K562 (cell line): Measurements from ENCODE around the gene NFS1. TPM values are rescaled to one million over a fixed set of nuclear protein-coding genes. Genes with fewer than 3 reads are reported as not detected.

Experiments used
- ARHGAP35 ChIP-seq: fragments of 450-650 bp; IDR thresholded peaks from 2 replicates; pipeline ENCODE4 v1.6.1; 2018; ENCODE audit not compliant: partially characterized antibody
- BMI1 ChIP-seq: fragments of 150-350 bp; IDR thresholded peaks from 2 replicates; pipeline ENCODE4 v1.6.1; 2014; ENCODE audit warnings: low read length
- BRF1 ChIP-seq: IDR thresholded peaks from 3 replicates; pipeline ENCODE4 v1.6.1; 2011; ENCODE audit warnings: borderline replicate concordance, mild to moderate bottlenecking; ENCODE audit not compliant: insufficient read length; ENCODE audit errors: extremely low read depth
- CHD4 ChIP-seq: fragments of 200-600 bp; sonication (generic); IDR thresholded peaks from 3 replicates; pipeline ENCODE4 v1.6.1; 2012; ENCODE audit warnings: low read depth, mild to moderate bottlenecking, mixed read lengths, low read length, inconsistent platforms; ENCODE audit not compliant: insufficient read depth, insufficient replicate concordance, poor library complexity, severe bottlenecking
- CLOCK ChIP-seq: fragments of 250-450 bp; sonication (Bioruptor Pico); IDR thresholded peaks from 2 replicates; pipeline ENCODE4 v1.4.0; 2020; ENCODE audit warnings: mild to moderate bottlenecking, moderate library complexity, borderline replicate concordance
- NCOA6 ChIP-seq: fragments of 450-650 bp; IDR thresholded peaks from 2 replicates; pipeline ENCODE4 v1.6.1; 2017; ENCODE audit warnings: mild to moderate bottlenecking
- NFXL1 ChIP-seq: fragments of 450-650 bp; formaldehyde crosslinking; IDR thresholded peaks from 2 replicates; pipeline ENCODE4 v1.4.0; 2021; ENCODE audit warnings: mild to moderate bottlenecking
- POLR3A ChIP-seq: IDR thresholded peaks from 2 replicates; pipeline ENCODE4 v1.6.1; 2011; ENCODE audit warnings: borderline replicate concordance, mild to moderate bottlenecking, moderate library complexity; ENCODE audit not compliant: insufficient read length, insufficient read depth; ENCODE audit errors: extremely low read depth
- ZBTB40 ChIP-seq, 2 experiments: fragments of 450-650 bp in 1 of 2; sonication (generic) in 1 of 2; formaldehyde crosslinking in 1 of 2; IDR thresholded peaks; 2 replicates each; pipeline versions ENCODE4 v1.7.1 to v1.9.0; 2016 to 2022; ENCODE audit warnings: inconsistent platforms in 1 of 2, mild to moderate bottlenecking in 1 of 2, missing genetic modification reagents in 1 of 2
- ZFP1 ChIP-seq: fragments of 450-650 bp; formaldehyde crosslinking; IDR thresholded peaks from 2 replicates; pipeline ENCODE4 v1.4.0; 2020; ENCODE audit warnings: mild to moderate bottlenecking, mixed read lengths
- ZKSCAN8 ChIP-seq: fragments of 200-800 bp; sonication (Bioruptor generic); IDR thresholded peaks from 2 replicates; pipeline ENCODE4 v1.6.1; 2016; ENCODE audit warnings: missing genetic modification characterization, missing compliant biosample characterization
- ZNF146 ChIP-seq: IDR thresholded peaks from one replicate; pipeline ENCODE4 v1.6.1; 2018; ENCODE audit warnings: missing compliant biosample characterization; ENCODE audit not compliant: unreplicated experiment
- ZNF224 ChIP-seq: sonication (generic); formaldehyde crosslinking; IDR thresholded peaks from 2 replicates; pipeline ENCODE4 v1.8.0; 2022; ENCODE audit warnings: mild to moderate bottlenecking, missing genetic modification reagents
- ZNF408 ChIP-seq: fragments of 250-450 bp; sonication (Bioruptor Pico); IDR thresholded peaks from 2 replicates; pipeline ENCODE4 v1.4.0; 2020; ENCODE audit warnings: low read depth, mild to moderate bottlenecking, moderate library complexity
- polyA plus RNA-seq, 8 experiments: library from polyadenylated mRNA; depleted of rRNA in 4 of 8; stranded (reverse) in 5 of 8; unstranded in 3 of 8; fragments of >200 nt; fragmentation: Nextera tagmentation in 2 of 8; fragmentation: Illumina TruSeq in 1 of 8; extraction: Ambion mirVana in 2 of 8; extraction: Trizol in 1 of 8; gene quantifications; 2 replicates each; pipeline versions ENCODE4 v1.2.1 to v1.2.3, GENCODE V29; 2011 to 2014; ENCODE audit warnings: inconsistent platforms in 1 of 8, missing spikeins in 1 of 8
- total RNA-seq, 7 experiments: library from RNA; depleted of rRNA in 6 of 7; stranded (reverse); fragments of >200 nt in 6 of 7; fragmentation: Illumina TruSeq in 2 of 7; extraction: Trizol in 2 of 7; gene quantifications; 2 replicates each; pipeline versions ENCODE4 v1.2.1 to v1.2.3, GENCODE V29; 2011 to 2021; ENCODE audit warnings: low replicate concordance in 1 of 7

Gene NFS1
- total and polyA plus RNA-seq, 9 of the 15 experiments (the other 6 are each of a cell fraction or from before 2014, with no cell fraction given): 11.5 to 84.8 (median 47.1) TPM

GRCh38 chr20:35664466-35665206 is 34.5 kb downstream of the NFS1 start, which contains the start of the genes CPNE1 and RBM12 (continued):
- TF ChIP-seq CHD4 (no peak), ZFP1 (CRISPR knock-in tag) (no peak), ARHGAP35 (no peak), ZBTB40 (IDR thresholded peaks at IDR 0.05) (peak; percentile 43; the same call in 1 of the 2 replicates), ZBTB40 (CRISPR knock-in tag; IDR thresholded peaks at IDR 0.05) (no peak), ZNF408 (CRISPR knock-in tag) (no peak), NFXL1 (CRISPR knock-in tag) (no peak), BMI1 (no peak), CLOCK (no peak), ZKSCAN8 (CRISPR knock-in tag) (no peak), NCOA6 (no peak), ZNF146 (CRISPR knock-in tag) (no peak), POLR3A (no peak), ZNF224 (no peak), BRF1 (no peak)
